Measurements from ENCODE around the gene TENM3.

TENM3 gene

GRCh38 chr4:182829196-182829595 lies 586.0 kb downstream of the TENM3 start:
- TF ChIP-seq CTCF (IDR thresholded peaks at IDR 0.05; ENCODE audit: insufficient read depth, missing control alignments), result no peak
- FAIRE-seq (no peak), DNase-seq (ENCODE audit: insufficient read length, low spot score) (no peak)

- FAIRE-seq, result no peak
Measured at GRCh38 chr4:182831376-182831775, 588.2 kb downstream of the TENM3 start.

GRCh38 chr4:182832352-182833120 lies 589.3 kb downstream of the TENM3 start:
- no peak for FAIRE-seq
- DNase-seq (ENCODE audit: insufficient read length, low spot score), result no peak
- no peak for TF ChIP-seq CTCF (IDR thresholded peaks at IDR 0.05; ENCODE audit: insufficient read depth, missing control alignments)

More at GRCh38 chr4:182831376-182831775, 588.2 kb downstream of the TENM3 start:
- no peak for DNase-seq (ENCODE audit: insufficient read length, low spot score)
- TF ChIP-seq CTCF (IDR thresholded peaks at IDR 0.05; ENCODE audit: insufficient read depth, missing control alignments), result no peak

- FAIRE-seq (no peak), DNase-seq (ENCODE audit: insufficient read length, low spot score) (no peak)
- no peak for TF ChIP-seq CTCF (IDR thresholded peaks at IDR 0.05; ENCODE audit: insufficient read depth, missing control alignments)
Measured at GRCh38 chr4:182835006-182835740, 592.0 kb downstream of the TENM3 start.

- FAIRE-seq (no peak), DNase-seq (ENCODE audit: insufficient read length, low spot score) (no peak)
- TF ChIP-seq CTCF (IDR thresholded peaks at IDR 0.05; ENCODE audit: insufficient read depth, missing control alignments), result no peak
Measured at GRCh38 chr4:182837831-182838230, 594.6 kb downstream of the TENM3 start.

GRCh38 chr4:182838535-182838934 lies 595.3 kb downstream of the TENM3 start:
- FAIRE-seq, result no peak
- no peak for TF ChIP-seq CTCF (IDR thresholded peaks at IDR 0.05; ENCODE audit: insufficient read depth, missing control alignments)
- no peak for DNase-seq (ENCODE audit: insufficient read length, low spot score)

- TF ChIP-seq CTCF (IDR thresholded peaks at IDR 0.05; ENCODE audit: insufficient read depth, missing control alignments), result no peak
- no peak for DNase-seq (ENCODE audit: insufficient read length, low spot score)
- FAIRE-seq, result no peak
Measured at GRCh38 chr4:182839256-182839655, 596.1 kb downstream of the TENM3 start.

Data from D721Med (cell line).